Osteocyte (in vitro differentiated cells): ENCODE measurements around the gene CDK3. TPM values are rescaled to one million over a fixed set of nuclear protein-coding genes. Genes with fewer than 3 reads are reported as not detected.

Experiments
- DNase-seq: peaks from one replicate; pipeline ENCODE4 v3.0.0; 2021; ENCODE audit warnings: mixed read lengths; ENCODE audit not compliant: unreplicated experiment; ENCODE audit errors: extremely low spot score
- H3K27ac Mint-ChIP-seq: one replicate; pipeline ENCODE4 v1.8.0; 2021; ENCODE audit warnings: mild to moderate bottlenecking, mixed read lengths; ENCODE audit not compliant: unreplicated experiment
- H3K27me3 Mint-ChIP-seq: one replicate; pipeline ENCODE4 v1.8.0; 2021; ENCODE audit warnings: mixed read lengths; ENCODE audit not compliant: unreplicated experiment
- H3K36me3 Mint-ChIP-seq: one replicate; pipeline ENCODE4 v1.8.0; 2021; ENCODE audit warnings: mixed read lengths; ENCODE audit not compliant: unreplicated experiment
- H3K4me1 Mint-ChIP-seq: one replicate; pipeline ENCODE4 v1.8.0; 2021; ENCODE audit warnings: mixed read lengths; ENCODE audit not compliant: unreplicated experiment
- H3K4me3 Mint-ChIP-seq: one replicate; pipeline ENCODE4 v1.8.0; 2021; ENCODE audit warnings: mild to moderate bottlenecking, moderate library complexity, mixed read lengths; ENCODE audit not compliant: unreplicated experiment
- H3K9me3 Mint-ChIP-seq: one replicate; pipeline ENCODE4 v1.8.0; 2021; ENCODE audit warnings: mixed read lengths; ENCODE audit not compliant: unreplicated experiment
- CTCF ChIP-seq: fragments of 200-600 bp; sonication (generic); IDR thresholded peaks from 2 replicates; pipeline ENCODE4 v1.5.0; 2021; ENCODE audit warnings: antibody characterized with exemption, mild to moderate bottlenecking, moderate library complexity
- total RNA-seq: library from RNA; stranded (reverse); gene quantifications from 2 replicates; pipeline ENCODE4 v1.2.1, GENCODE V29; 2021

The CDK3 gene
- total RNA-seq, 1 donor from 2014 or later, result 8.3 TPM

GRCh38 chr17:75981019-75981615, 19.5 kb upstream of the CDK3 start:
- H3K4me3 Mint-ChIP-seq, result peak overlapping the region; percentile 94
- no peak for TF ChIP-seq CTCF
- peaks cover 3% of the 10 kb centered on the region for H3K36me3 Mint-ChIP-seq
- H3K9me3 Mint-ChIP-seq, result no peaks in the 10 kb centered on the region
- H3K27ac Mint-ChIP-seq, result peak overlapping the region; percentile 100
- DNase-seq, result no peak
- peaks cover 53% of the 10 kb centered on the region for H3K4me1 Mint-ChIP-seq
- no peaks in the 10 kb centered on the region for H3K27me3 Mint-ChIP-seq

GRCh38 chr17:75983501-75984181, 17.0 kb upstream of the CDK3 start:
- no peak for TF ChIP-seq CTCF
- Mint-ChIP-seq H3K9me3 (no peaks in the 10 kb centered on the region), H3K27me3 (no peaks in the 10 kb centered on the region), H3K36me3 (peaks cover 6% of the 10 kb centered on the region), H3K27ac (no peak overlapping the region), H3K4me1 (peaks cover 34% of the 10 kb centered on the region), H3K4me3 (no peak overlapping the region)
- DNase-seq, result no peak

- peaks cover 19% of the 10 kb centered on the region for H3K4me1 Mint-ChIP-seq
- H3K4me3 Mint-ChIP-seq, result no peak overlapping the region
- no peak overlapping the region for H3K27ac Mint-ChIP-seq
- H3K9me3 Mint-ChIP-seq, result no peaks in the 10 kb centered on the region
- no peak for TF ChIP-seq CTCF
- no peaks in the 10 kb centered on the region for H3K27me3 Mint-ChIP-seq
- no peak for DNase-seq
- H3K36me3 Mint-ChIP-seq, result peaks cover 6% of the 10 kb centered on the region
These were observed 14.7 kb upstream of the CDK3 start for GRCh38 chr17:75985986-75986385.

GRCh38 chr17:75987041-75987440, 13.6 kb upstream of the CDK3 start:
- DNase-seq, result no peak
- H3K9me3 Mint-ChIP-seq, result no peaks in the 10 kb centered on the region
- no peak overlapping the region for H3K4me3 Mint-ChIP-seq
- H3K27ac Mint-ChIP-seq, result no peak overlapping the region
- TF ChIP-seq CTCF, result no peak
- H3K27me3 Mint-ChIP-seq, result no peaks in the 10 kb centered on the region
- peaks cover 16% of the 10 kb centered on the region for H3K36me3 Mint-ChIP-seq
- peaks cover 17% of the 10 kb centered on the region for H3K4me1 Mint-ChIP-seq

GRCh38 chr17:75991396-75991795, 9.3 kb upstream of the CDK3 start:
- no peaks in the 10 kb centered on the region for H3K4me1 Mint-ChIP-seq
- H3K9me3 Mint-ChIP-seq, result no peaks in the 10 kb centered on the region
- H3K4me3 Mint-ChIP-seq, result no peak overlapping the region
- no peak for DNase-seq
- TF ChIP-seq CTCF, result no peak
- H3K27ac Mint-ChIP-seq, result no peak overlapping the region
- H3K36me3 Mint-ChIP-seq, result peaks cover 28% of the 10 kb centered on the region
- H3K27me3 Mint-ChIP-seq, result no peaks in the 10 kb centered on the region
